Mucosa of rectum (tissue), 2 donors: ENCODE data around the gene SULT1C2.

Source experiments
- H3K27ac ChIP-seq, 2 donors: one replicate each; pipeline ENCODE4 v1.7.0; 2013; ENCODE audit warnings: inconsistent platforms in 2 of 2, low read depth in 2 of 2, low read length in 2 of 2
- H3K27me3 ChIP-seq, 2 donors: one replicate each; pipeline ENCODE4 v1.7.0; 2013; ENCODE audit warnings: low read length in 2 of 2; ENCODE audit not compliant: control insufficient read depth in 2 of 2, insufficient read depth in 2 of 2
- H3K36me3 ChIP-seq, 2 donors: one replicate each; pipeline ENCODE4 v1.7.0; 2013; ENCODE audit warnings: low read length in 2 of 2; ENCODE audit not compliant: control insufficient read depth in 2 of 2, insufficient read depth in 2 of 2
- H3K4me1 ChIP-seq, 2 donors: one replicate each; pipeline ENCODE4 v1.7.0; 2013; ENCODE audit warnings: low read length in 2 of 2, mild to moderate bottlenecking in 1 of 2; ENCODE audit not compliant: control insufficient read depth in 2 of 2, insufficient read depth in 2 of 2
- H3K4me3 ChIP-seq, 2 donors: one replicate each; pipeline ENCODE4 v1.7.0; 2013; ENCODE audit warnings: low read length in 2 of 2
- H3K9ac ChIP-seq, 2 donors: one replicate each; pipeline ENCODE4 v1.7.0; 2013; ENCODE audit warnings: low read length in 2 of 2, low read depth in 1 of 2, mild to moderate bottlenecking in 1 of 2
- H3K9me3 ChIP-seq, 2 donors: one replicate each; pipeline ENCODE4 v1.7.0; 2013; ENCODE audit warnings: low read length in 2 of 2; ENCODE audit not compliant: control insufficient read depth in 2 of 2
- donor health status: healthy.
- donor health status: Normal muscosa, but diverticular disease.

Gene SULT1C2

DNA sequence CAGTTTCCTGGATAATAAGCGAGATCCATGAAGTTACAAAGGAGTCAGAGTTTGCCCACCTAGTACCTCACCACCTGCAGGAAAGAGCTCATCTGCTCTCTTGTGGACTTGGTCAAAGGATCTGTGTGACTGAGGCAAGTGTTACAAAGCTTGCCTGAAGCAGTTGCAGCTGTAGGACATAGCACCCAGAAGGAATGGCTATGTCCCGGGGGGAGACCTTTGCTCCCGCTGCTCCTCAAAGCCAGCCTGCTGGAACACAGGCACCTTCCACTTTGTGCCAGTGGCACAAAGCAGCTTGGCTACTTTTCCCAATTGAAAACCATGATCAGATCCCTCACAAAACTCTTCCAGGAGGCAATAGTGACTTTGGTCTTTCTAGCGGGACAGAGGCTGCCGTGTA lies 3.1 kb upstream of the SULT1C2 start:
- H3K36me3 ChIP-seq: no peaks in the 10 kb centered on the region
- H3K27ac ChIP-seq: no peak overlapping the region
- peaks cover 0 to 2% of the 10 kb centered on the region in 2 donors for H3K4me1 ChIP-seq
- no peaks in the 10 kb centered on the region for H3K9me3 ChIP-seq
- no peaks in the 10 kb centered on the region for H3K27me3 ChIP-seq
- H3K9ac ChIP-seq: no peak overlapping the region
- H3K4me3 ChIP-seq: no peak overlapping the region

DNA sequence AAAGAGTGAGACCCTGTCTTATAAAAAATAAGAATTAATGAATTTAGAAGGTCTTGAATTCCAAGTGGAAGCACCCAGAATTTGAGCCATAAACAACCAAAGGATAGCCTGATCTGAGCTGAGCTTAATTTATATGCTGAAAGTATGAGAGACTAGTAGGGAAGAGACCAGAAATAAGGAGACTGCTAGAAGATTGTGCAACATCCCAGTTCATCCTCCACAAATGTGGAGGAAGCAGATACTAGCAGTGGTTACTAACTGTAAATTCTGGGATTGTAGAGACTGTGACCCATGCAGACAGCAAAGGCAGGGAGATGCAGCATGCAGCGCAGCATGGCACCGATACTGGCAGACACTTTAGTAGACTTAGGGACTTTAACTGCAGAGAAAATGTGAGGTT lies 1.5 kb upstream of the SULT1C2 start:
- H3K4me1 ChIP-seq: peaks cover 0 to 2% of the 10 kb centered on the region in 2 donors
- H3K36me3 ChIP-seq: no peaks in the 10 kb centered on the region
- no peak overlapping the region for H3K27ac ChIP-seq
- H3K4me3 ChIP-seq: no peak overlapping the region
- no peaks in the 10 kb centered on the region for H3K27me3 ChIP-seq
- no peak overlapping the region for H3K9ac ChIP-seq
- no peaks in the 10 kb centered on the region for H3K9me3 ChIP-seq

DNA sequence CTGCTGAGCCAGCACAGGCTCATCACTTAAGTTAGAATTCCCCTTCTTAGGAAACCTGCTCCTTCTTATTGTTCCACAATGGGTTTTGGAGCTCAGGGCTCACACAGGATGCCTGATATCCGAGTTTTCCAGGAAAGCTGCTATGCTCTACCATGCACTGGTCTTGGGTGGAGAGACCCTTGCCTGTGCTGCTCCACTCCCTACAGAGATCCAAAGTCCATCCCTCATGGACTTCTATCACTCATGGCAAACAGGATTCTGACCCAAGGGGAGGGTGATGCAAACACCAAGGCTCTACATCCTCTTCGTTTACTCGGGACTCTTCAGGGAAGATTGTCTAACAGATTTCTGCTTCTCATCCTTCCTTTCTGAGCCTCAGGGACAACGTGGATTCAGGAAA lies 5.2 kb downstream of the SULT1C2 start:
- Histone ChIP-seq H3K9ac (no peak overlapping the region), H3K27ac (no peak overlapping the region), H3K36me3 (no peaks in the 10 kb centered on the region), H3K4me3 (no peak overlapping the region), H3K4me1 (peaks cover 0 to under 1% of the 10 kb centered on the region in 2 donors), H3K9me3 (no peaks in the 10 kb centered on the region), H3K27me3 (no peaks in the 10 kb centered on the region)

DNA sequence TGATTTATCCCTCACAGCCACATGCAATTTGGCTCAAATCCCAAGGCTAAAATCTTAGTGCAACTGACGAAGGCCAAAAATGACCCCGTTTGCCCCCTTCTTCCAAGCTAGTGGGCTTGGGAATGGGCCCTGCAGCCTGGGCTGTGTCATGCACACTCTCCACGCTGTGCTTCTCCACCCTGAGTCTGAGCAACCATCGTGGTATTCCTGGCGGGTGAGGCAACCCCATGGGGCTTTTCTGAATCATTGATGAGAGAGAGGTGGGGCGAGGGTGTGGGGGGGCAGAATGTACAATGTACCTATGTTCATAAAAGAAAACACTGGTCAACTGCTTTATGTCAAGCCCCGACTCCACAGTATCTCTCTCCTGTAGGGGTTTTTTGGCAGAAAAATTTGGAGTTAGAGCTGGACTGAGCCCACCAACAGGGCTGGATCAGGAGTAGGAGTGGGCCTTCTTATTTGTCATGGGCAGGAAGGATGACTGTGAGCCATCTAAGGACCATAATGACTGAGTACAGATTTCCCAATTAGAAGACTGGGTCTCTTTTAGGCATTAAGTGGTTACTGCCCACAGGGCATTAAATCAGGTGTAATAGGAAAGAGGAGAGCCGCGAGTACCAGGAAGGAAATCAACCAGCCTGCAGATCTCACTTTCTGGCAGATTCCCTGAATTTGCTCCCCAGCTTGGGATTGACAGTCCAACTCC lies 8.9 kb downstream of the SULT1C2 start:
- Histone ChIP-seq H3K4me3 (no peak overlapping the region), H3K9ac (no peak overlapping the region), H3K4me1 (no peaks in the 10 kb centered on the region), H3K27me3 (no peaks in the 10 kb centered on the region), H3K36me3 (no peaks in the 10 kb centered on the region), H3K27ac (no peak overlapping the region), H3K9me3 (no peaks in the 10 kb centered on the region)

DNA sequence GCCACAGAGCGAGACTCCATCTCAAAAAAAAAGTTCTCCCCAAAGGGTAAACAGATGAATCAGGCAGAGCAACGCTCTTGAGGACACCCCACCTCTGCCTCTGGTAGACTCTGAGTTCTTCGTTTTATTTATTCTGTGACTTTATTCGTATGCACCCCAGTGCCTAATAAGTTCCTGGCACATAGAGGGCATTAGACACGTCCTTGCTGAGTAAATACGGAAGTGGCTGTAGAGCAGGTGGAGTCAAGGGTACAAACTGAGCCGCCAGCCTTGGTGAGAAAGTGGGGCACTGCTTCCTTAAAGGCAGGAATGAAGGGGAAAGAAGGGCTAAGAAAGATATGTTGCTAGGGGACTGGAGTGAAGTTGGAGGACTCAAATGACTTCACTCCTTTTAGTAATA lies 12.9 kb downstream of the SULT1C2 start:
- H3K9me3 ChIP-seq: no peaks in the 10 kb centered on the region
- no peak overlapping the region for H3K4me3 ChIP-seq
- no peak overlapping the region for H3K9ac ChIP-seq
- no peaks in the 10 kb centered on the region for H3K4me1 ChIP-seq
- no peaks in the 10 kb centered on the region for H3K36me3 ChIP-seq
- no peak overlapping the region for H3K27ac ChIP-seq
- H3K27me3 ChIP-seq: no peaks in the 10 kb centered on the region

DNA sequence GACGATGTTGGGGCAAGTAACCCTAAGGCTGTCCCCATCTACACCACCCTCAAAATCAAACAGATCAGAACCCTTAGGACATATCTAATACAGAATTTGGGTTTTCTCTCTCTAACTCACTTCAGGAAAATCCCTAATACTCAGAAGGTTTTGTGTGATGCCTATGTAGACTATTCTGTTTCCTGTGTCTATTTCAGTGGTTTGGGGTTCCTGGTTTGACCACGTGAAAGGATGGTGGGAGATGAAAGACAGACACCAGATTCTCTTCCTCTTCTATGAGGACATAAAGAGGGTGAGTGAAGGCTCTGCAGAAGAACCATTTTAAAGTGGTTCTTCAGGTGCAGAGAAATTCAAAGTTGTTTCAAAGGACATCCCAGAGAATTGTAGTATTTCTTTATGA lies 16.3 kb downstream of the SULT1C2 start:
- H3K27me3 ChIP-seq: no peaks in the 10 kb centered on the region
- H3K4me3 ChIP-seq: no peak overlapping the region
- no peaks in the 10 kb centered on the region for H3K9me3 ChIP-seq
- H3K36me3 ChIP-seq: no peaks in the 10 kb centered on the region
- H3K9ac ChIP-seq: no peak overlapping the region
- H3K4me1 ChIP-seq: no peaks in the 10 kb centered on the region
- H3K27ac ChIP-seq: no peak overlapping the region

DNA sequence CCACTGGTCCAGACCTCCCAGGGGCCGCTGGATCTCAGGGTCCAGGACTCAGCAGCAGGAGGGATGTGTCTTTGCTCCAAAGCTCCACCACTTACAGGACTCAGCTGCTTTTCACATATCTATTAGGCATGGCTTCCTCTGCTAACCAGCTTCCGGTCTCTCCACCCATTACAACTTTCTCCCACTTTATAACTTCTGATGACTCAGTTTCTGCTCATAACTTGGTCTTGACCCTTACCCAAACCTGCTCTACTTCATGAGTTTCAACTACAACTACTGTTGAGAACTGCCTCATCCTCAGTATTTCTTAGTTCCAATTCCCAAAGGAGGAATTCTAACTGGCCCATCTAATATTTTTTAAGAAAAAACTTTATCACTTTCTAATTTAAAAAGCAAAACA lies 17.2 kb downstream of the SULT1C2 start:
- H3K9ac ChIP-seq: no peak overlapping the region

DNA sequence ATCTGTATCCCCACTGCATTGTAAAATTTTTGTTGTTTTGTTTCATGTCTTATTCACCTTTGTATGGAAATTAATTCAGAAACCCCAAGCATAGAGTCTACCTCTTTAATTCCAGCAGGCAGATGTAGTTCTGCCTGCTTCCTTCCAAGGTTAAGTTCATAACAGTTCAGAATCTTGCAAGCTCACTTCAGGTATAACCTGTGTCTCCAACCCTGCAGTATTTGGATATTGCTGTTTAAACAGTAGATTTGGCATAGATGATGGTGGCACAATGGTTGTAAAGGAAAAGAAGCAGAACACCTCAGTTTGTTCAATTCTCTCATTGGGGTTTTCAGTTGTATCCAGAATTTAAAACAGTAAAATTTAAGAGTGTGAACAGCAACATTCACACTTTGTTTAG lies 21.2 kb downstream of the SULT1C2 start:
- Histone ChIP-seq H3K4me3 (no peak overlapping the region), H3K27me3 (no peaks in the 10 kb centered on the region), H3K4me1 (peaks cover 9% of the 10 kb centered on the region in 2 donors), H3K36me3 (no peaks in the 10 kb centered on the region), H3K9ac (no peak overlapping the region), H3K9me3 (no peaks in the 10 kb centered on the region), H3K27ac (no peak overlapping the region)

More for the DNA sequence above, 17.2 kb downstream of the SULT1C2 start:
- H3K4me3 ChIP-seq: no peak overlapping the region
- H3K27ac ChIP-seq: no peak overlapping the region
- H3K27me3 ChIP-seq: no peaks in the 10 kb centered on the region
- no peaks in the 10 kb centered on the region for H3K9me3 ChIP-seq
- no peaks in the 10 kb centered on the region for H3K4me1 ChIP-seq
- no peaks in the 10 kb centered on the region for H3K36me3 ChIP-seq

DNA sequence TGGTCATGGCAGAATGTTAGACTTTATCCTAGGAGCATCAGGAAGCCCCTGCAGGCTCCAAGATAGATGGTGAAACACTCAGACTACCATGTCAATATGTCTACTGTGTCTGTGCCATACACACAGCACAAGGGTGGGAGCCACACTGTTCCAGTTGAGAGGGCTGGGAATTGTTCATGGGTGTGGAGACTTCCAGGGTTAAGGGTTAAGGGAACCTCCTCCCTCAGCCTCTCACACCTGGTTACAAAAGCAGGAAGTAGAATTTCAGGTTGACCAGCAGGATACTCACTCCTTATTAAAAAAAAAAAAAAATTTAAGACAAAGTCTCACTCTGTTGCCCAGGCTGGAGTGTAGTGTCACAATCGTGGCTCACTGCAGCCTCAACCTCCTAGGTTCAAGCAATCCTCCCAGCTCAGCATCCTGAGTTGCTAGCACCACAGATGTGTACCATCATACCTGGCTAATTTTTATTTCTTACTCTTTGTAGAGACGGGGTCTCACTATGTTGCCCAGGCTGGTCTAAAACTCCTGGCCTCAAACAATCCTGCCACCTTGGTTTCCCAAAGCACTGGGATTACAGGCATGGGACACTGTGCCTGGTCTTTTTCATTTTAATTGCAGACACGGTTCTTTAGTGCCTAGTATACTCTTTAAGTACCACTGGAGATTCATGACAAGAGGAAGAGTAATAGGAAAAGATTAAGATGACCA lies 26.0 kb downstream of the SULT1C2 start:
- no peak overlapping the region for H3K9ac ChIP-seq

DNA sequence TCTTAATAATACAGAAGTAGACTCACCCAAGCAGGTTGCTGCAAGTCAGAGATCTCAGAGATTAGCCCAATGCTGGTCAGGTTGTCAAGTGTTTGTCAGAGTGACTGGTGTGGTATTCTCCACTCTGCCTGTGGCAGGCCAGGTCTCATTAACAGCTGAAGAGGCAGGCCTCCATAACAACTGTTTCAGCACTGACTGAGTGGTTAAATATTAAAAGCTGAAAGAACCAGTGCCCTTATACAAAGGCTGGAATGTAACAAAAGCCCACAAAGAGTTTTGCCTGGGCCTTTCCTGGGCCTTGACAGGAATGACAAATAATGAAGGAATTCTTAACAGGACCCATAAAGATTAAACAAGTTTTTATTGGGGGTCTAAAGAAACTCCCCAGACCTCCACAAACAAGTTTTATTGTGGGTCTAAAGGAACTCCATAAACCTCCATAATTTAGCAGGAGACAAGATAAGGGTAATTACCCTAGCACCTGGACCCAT lies 26.8 kb downstream of the SULT1C2 start:
- Histone ChIP-seq H3K36me3 (no peaks in the 10 kb centered on the region), H3K9ac (no peak overlapping the region), H3K4me1 (peaks cover 14 to 20% of the 10 kb centered on the region in 2 donors), H3K9me3 (no peaks in the 10 kb centered on the region), H3K27me3 (no peaks in the 10 kb centered on the region), H3K4me3 (no peak overlapping the region), H3K27ac (no peak overlapping the region)

More for the DNA sequence above, 26.0 kb downstream of the SULT1C2 start:
- no peak overlapping the region for H3K27ac ChIP-seq
- H3K4me1 ChIP-seq: peaks cover 14 to 20% of the 10 kb centered on the region in 2 donors
- no peak overlapping the region for H3K4me3 ChIP-seq
- no peaks in the 10 kb centered on the region for H3K27me3 ChIP-seq
- no peaks in the 10 kb centered on the region for H3K36me3 ChIP-seq
- H3K9me3 ChIP-seq: no peaks in the 10 kb centered on the region
